Measurements from ENCODE around the gene SETD3.
A peak's percentile ranks its signal among the peaks of the same experiment; 100 is the strongest.

The SETD3 gene

GRCh38 chr14:99479906-99480869 lies at the start of gene SETD3:
Gene SETD3 (minus strand): TSS chr14:99480859. CDS start chr14:99465805, 15,054 bp downstream.
- peak within 1 kb of the TSS; percentile 92 for H3K4me3 ChIP-seq (ENCODE audit: low read depth, low read length)
- TF ChIP-seq CTCF (conservative IDR thresholded peaks at IDR 0.05; ENCODE audit: low read depth, low read length): peak; percentile 31
- DNase-seq (ENCODE audit: low read depth): peak; percentile 65

DNA sequence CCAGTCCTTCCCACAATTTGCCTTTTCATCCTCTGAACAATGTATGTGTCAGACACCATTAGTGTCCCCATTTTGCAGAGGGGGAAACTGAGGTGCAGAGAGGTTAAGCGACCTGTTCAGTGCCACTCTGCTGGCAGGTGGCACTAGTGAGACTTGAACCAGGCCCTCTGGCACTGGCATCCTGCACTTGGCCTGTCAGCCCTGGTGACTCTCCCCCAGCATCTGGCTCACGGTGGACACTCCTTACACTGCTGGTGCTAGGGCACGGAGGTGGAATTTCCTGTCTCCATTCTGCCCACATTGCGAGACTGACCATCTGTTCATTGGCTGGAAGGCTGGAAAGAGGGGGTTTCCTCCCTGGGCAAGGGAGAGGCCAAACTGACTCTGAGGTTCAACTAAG lies 49.2 kb upstream of the SETD3 start:
- H3K4me3 ChIP-seq (ENCODE audit: low read depth, low read length): no peak overlapping the region
- no peak for DNase-seq (ENCODE audit: low read depth)
- TF ChIP-seq CTCF (conservative IDR thresholded peaks at IDR 0.05; ENCODE audit: low read depth, low read length): no peak

DNA sequence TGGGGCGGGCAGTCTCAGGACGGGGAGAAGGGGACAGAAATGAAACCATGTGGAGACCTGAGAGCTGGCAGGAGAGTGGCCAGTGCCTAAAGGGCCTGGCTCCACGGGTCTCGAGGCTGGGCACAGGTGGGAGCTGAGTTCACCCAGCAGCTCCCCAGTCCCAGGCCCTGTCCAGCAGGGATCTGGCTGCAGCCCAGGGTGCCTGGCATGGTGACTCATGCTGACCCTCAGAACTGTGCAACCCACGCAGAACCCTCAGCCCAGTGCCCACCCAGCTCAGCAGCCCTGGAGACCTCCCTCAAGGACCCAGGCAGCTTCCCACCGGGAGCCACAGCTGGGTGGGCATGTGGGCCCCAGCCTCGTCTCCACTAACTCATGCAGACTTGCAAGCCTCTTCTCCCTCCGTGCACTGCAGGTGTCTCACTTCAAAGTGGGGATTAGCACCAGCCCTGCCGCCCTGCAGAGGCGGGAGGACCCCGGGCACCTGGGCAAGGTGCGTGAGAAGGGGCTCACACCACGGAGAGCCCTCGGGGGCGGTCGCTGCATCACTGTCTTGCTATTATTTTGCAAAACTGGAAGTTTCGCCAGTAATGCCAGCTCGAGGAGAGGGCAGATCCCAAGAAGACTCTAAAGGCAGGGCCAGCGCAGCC lies 46.9 kb upstream of the SETD3 start:
- no peak for DNase-seq (ENCODE audit: low read depth)
- no peak for TF ChIP-seq CTCF (conservative IDR thresholded peaks at IDR 0.05; ENCODE audit: low read depth, low read length)
- no peak overlapping the region for H3K4me3 ChIP-seq (ENCODE audit: low read depth, low read length)

GRCh38 chr14:99527026-99527425 lies 46.4 kb upstream of the SETD3 start:
- no peak for DNase-seq (ENCODE audit: low read depth)
- no peak for TF ChIP-seq CTCF (conservative IDR thresholded peaks at IDR 0.05; ENCODE audit: low read depth, low read length)
- H3K4me3 ChIP-seq (ENCODE audit: low read depth, low read length): no peak overlapping the region

GRCh38 chr14:99525699-99526080 lies 45.0 kb upstream of the SETD3 start:
- no peak for TF ChIP-seq CTCF (conservative IDR thresholded peaks at IDR 0.05; ENCODE audit: low read depth, low read length)
- no peak for DNase-seq (ENCODE audit: low read depth)
- H3K4me3 ChIP-seq (ENCODE audit: low read depth, low read length): no peak overlapping the region

GRCh38 chr14:99524804-99525698 lies 44.4 kb upstream of the SETD3 start:
- no peak overlapping the region for H3K4me3 ChIP-seq (ENCODE audit: low read depth, low read length)
- peak; percentile 54 for DNase-seq (ENCODE audit: low read depth)

More at GRCh38 chr14:99524804-99525698, 44.4 kb upstream of the SETD3 start:
- peak; percentile 59 for TF ChIP-seq CTCF (conservative IDR thresholded peaks at IDR 0.05; ENCODE audit: low read depth, low read length)

Data from choroid plexus epithelial cell (primary cell).